GM10248 (cell line): Measurements from ENCODE around the gene MINPP1.

ENCODE experiments used
- CTCF ChIA-PET: fragments of 300-600 bp; sonication (Branson Sonifier 250); formaldehyde crosslinking; extraction: SDS; loops from one replicate; lab custom pipeline; 2021; ENCODE audit warnings: antibody characterized with exemption; lab: Yijun Ruan, JAX
- POLR2A ChIA-PET: fragments of 350-650 bp; sonication (Branson Sonifier 250); formaldehyde crosslinking; extraction: SDS; loops from one replicate; lab custom pipeline; 2020; ENCODE audit warnings: antibody characterized with exemption; lab: Yijun Ruan, JAX
- DNase-seq: peaks from one replicate; pipeline ENCODE4 v3.0.0; 2012; ENCODE audit errors: extremely low spot score
- TF ChIP-seq, protein P1 (sequence below): IDR thresholded peaks from 2 replicates; pipeline ENCODE4 v1.5.1; 2012; ENCODE audit warnings: mild to moderate bottlenecking, low read depth; ENCODE audit errors: extremely low read depth, missing control alignments, control extremely low read depth

Gene MINPP1

GRCh38 chr10:87503401-87503800, 1.3 kb upstream of the MINPP1 start:
- CTCF ChIA-PET: interaction anchor here (1.6 to 2.2 kb wide), 4 partner anchors 11 to 31 kb away, joined by 6 to 9 read pairs (median 8); no protein-coding TSS in a partner anchor
- no peak for DNase-seq
- TF ChIP-seq, protein P1, sequence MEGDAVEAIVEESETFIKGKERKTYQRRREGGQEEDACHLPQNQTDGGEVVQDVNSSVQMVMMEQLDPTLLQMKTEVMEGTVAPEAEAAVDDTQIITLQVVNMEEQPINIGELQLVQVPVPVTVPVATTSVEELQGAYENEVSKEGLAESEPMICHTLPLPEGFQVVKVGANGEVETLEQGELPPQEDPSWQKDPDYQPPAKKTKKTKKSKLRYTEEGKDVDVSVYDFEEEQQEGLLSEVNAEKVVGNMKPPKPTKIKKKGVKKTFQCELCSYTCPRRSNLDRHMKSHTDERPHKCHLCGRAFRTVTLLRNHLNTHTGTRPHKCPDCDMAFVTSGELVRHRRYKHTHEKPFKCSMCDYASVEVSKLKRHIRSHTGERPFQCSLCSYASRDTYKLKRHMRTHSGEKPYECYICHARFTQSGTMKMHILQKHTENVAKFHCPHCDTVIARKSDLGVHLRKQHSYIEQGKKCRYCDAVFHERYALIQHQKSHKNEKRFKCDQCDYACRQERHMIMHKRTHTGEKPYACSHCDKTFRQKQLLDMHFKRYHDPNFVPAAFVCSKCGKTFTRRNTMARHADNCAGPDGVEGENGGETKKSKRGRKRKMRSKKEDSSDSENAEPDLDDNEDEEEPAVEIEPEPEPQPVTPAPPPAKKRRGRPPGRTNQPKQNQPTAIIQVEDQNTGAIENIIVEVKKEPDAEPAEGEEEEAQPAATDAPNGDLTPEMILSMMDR: no peak
- POLR2A ChIA-PET: no interaction called here

DNA sequence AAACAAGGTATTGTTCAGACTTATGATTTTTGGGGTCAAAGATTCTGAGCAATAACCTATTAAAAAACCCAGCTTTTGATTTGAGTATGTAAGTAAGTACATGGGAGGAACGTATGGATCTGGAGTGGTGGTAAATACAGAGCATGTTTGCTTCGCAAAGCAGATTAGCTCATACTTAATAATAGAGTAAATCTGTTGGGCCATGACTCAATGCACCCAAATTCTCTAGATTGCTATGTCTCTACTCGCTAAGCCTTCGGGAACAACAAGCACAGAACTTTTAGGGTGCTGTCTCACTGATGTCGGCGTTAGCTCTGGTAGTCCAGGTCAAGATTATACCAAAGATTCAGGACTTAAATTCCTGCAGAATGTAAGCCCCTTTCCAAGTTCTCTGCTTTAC, 807 bp upstream of the MINPP1 start:
- ChIA-PET POLR2A (no interaction called here), CTCF (interaction anchor here (1.4 to 2.2 kb wide), 6 partner anchors 10 to 34 kb away, joined by 4 to 9 read pairs (median 7); no protein-coding TSS in a partner anchor)
- no peak for DNase-seq
- TF ChIP-seq, protein P1: no peak

DNA sequence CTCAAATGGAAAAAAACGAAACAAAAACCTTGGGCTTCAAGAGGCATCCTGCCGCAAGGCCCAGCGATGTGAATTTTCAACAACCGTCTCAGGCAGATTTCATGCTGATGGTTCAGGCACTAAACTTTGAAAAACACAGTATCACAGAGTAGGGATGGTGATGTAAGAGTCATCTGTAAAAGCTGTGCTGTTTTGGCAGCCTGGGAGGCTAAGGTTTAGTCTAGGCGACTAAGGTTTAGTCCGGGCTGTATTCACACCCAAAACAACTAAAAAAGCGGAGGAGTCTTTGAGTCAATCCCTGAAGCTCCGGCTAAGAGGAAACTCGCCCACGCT, 420 bp upstream of the MINPP1 start:
- CTCF ChIA-PET: interaction anchor here (1.2 to 2.2 kb wide), 7 partner anchors 10 to 564 kb away, joined by 3 to 9 read pairs (median 6); no protein-coding TSS in a partner anchor
- POLR2A ChIA-PET: interaction anchor here (0.5 to 0.6 kb wide), 2 partner anchors 65 to 1027 kb away, joined by 3 to 5 read pairs; no protein-coding TSS in a partner anchor
- no peak for DNase-seq
- TF ChIP-seq, protein P1: no peak

GRCh38 chr10:87505366-87506111, 846 bp downstream of the MINPP1 start:
- CTCF ChIA-PET: interaction anchor here (1.2 to 2.2 kb wide), 6 partner anchors 9 to 565 kb away, joined by 3 to 8 read pairs (median 6); no protein-coding TSS in a partner anchor
- POLR2A ChIA-PET: no interaction called here
- DNase-seq: peak; percentile 76
- TF ChIP-seq, protein P1: peak; percentile 63

DNA sequence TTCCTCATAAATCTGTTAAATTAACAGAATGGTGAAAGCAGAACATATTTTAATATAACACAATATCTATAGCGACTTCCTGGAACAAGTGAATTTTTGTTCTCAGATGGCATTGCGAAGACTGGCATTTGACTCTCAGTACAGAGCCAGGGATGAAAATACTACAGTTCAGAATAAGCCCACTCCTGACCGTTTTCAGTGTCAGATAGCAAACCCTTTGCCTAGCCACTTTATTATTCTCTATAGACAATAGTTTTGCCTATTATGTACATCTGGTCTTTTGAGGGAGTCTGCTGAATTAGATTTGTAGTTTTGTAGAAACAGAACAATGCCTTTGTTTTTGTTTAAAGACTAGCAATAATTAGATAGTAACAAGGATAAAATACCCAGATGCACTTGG, 2.3 kb downstream of the MINPP1 start:
- DNase-seq: no peak
- ChIA-PET POLR2A (no interaction called here), CTCF (interaction anchor here (1.3 kb wide), 1 partner anchor 12 kb away, joined by 4 read pairs; no protein-coding TSS in a partner anchor)
- TF ChIP-seq, protein P1: no peak

GRCh38 chr10:87507879-87508483, 3.3 kb downstream of the MINPP1 start:
- no peak for DNase-seq
- ChIA-PET POLR2A (no interaction called here), CTCF (interaction anchor here (1.1 kb wide), 1 partner anchor 16 kb away, joined by 3 read pairs; no protein-coding TSS in a partner anchor)
- TF ChIP-seq, protein P1: no peak
